ENCODE data around the gene CLDN14. TPM values are rescaled to one million over a fixed set of nuclear protein-coding genes. Genes with fewer than 3 reads are reported as not detected.

The CLDN14 gene
- total RNA-seq, 1 donor from 2014 or later = not detected

- H3K36me3 Mint-ChIP-seq = no peaks in the 10 kb centered on the region
- no peaks in the 10 kb centered on the region for H3K27me3 ChIP-seq
- TF ChIP-seq, protein P1, sequence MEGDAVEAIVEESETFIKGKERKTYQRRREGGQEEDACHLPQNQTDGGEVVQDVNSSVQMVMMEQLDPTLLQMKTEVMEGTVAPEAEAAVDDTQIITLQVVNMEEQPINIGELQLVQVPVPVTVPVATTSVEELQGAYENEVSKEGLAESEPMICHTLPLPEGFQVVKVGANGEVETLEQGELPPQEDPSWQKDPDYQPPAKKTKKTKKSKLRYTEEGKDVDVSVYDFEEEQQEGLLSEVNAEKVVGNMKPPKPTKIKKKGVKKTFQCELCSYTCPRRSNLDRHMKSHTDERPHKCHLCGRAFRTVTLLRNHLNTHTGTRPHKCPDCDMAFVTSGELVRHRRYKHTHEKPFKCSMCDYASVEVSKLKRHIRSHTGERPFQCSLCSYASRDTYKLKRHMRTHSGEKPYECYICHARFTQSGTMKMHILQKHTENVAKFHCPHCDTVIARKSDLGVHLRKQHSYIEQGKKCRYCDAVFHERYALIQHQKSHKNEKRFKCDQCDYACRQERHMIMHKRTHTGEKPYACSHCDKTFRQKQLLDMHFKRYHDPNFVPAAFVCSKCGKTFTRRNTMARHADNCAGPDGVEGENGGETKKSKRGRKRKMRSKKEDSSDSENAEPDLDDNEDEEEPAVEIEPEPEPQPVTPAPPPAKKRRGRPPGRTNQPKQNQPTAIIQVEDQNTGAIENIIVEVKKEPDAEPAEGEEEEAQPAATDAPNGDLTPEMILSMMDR (IDR thresholded peaks at IDR 0.05) = no peak
- no peak for TF ChIP-seq EZH2 (IDR thresholded peaks at IDR 0.05)
- no peak for TF ChIP-seq EZH2phosphoT487 (IDR thresholded peaks at IDR 0.05)
- H3F3A ChIP-seq (ENCODE audit: low read depth) = no peaks in the 10 kb centered on the region
- peaks cover 3% of the 10 kb centered on the region for H3K27me3 Mint-ChIP-seq (ENCODE audit: insufficient read depth, low read depth)
- no peak overlapping the region for H3K9ac ChIP-seq
- no peak overlapping the region for H3K4me3 Mint-ChIP-seq
- H3K4me2 ChIP-seq = no peak overlapping the region
- no peak for DNase-seq (ENCODE audit: low spot score)
- no peak overlapping the region for H3K4me3 ChIP-seq
- H3K36me3 ChIP-seq = no peaks in the 10 kb centered on the region
- no peak overlapping the region for H3K27ac ChIP-seq
- peak overlapping the region; percentile 7 for H3K27ac Mint-ChIP-seq
- no peaks in the 10 kb centered on the region for H3K79me2 ChIP-seq (ENCODE audit: low read depth)
- H4K20me1 ChIP-seq (ENCODE audit: low read depth) = no peaks in the 10 kb centered on the region
- H2AFZ ChIP-seq (replicated peaks) = no peak overlapping the region
- peaks cover 7% of the 10 kb centered on the region for H3K4me1 Mint-ChIP-seq
- no peaks in the 10 kb centered on the region for H3K4me1 ChIP-seq
- H3K9me3 Mint-ChIP-seq = peaks cover 5% of the 10 kb centered on the region
- no peaks in the 10 kb centered on the region for H3K9me3 ChIP-seq (ENCODE audit: low read depth)
These were observed 5.3 kb downstream of the CLDN14 start for GRCh38 chr21:36474591-36474990.

DNA sequence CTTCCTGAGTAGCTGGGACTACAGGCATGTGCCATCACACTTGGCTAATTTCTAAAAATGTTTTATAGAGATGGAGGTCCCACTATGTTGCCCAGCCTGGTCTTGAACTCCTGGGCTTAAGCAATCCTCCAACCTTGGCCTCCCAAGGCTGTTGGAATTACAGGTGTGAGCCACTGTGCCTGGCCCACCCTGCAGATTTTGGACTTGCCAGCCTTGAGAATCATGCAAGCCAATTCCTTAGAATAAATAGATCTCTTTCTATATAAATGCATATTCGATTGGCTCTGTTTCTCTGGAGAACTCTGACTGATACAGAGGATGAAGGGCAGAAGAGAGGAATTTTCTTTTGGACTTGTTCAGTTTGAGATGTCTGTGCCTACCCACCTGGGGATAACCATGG, 6.7 kb downstream of the CLDN14 start:
- Mint-ChIP-seq H3K36me3 (no peaks in the 10 kb centered on the region), H3K9me3 (peaks cover 5% of the 10 kb centered on the region), H3K4me3 (no peak overlapping the region), H3K27me3 (ENCODE audit: insufficient read depth, low read depth) (peaks cover 3% of the 10 kb centered on the region), H3K4me1 (peaks cover 3% of the 10 kb centered on the region), H3K27ac (no peak overlapping the region)
- Histone ChIP-seq H3K27ac (no peak overlapping the region), H3K4me1 (no peaks in the 10 kb centered on the region), H3K36me3 (no peaks in the 10 kb centered on the region), H3F3A (ENCODE audit: low read depth) (no peaks in the 10 kb centered on the region), H3K27me3 (no peaks in the 10 kb centered on the region), H3K9me3 (ENCODE audit: low read depth) (no peaks in the 10 kb centered on the region), H3K4me3 (no peak overlapping the region), H3K79me2 (ENCODE audit: low read depth) (no peaks in the 10 kb centered on the region), H2AFZ (replicated peaks) (no peak overlapping the region), H3K9ac (no peak overlapping the region), H3K4me2 (no peak overlapping the region), H4K20me1 (ENCODE audit: low read depth) (no peaks in the 10 kb centered on the region)
- no peak for DNase-seq (ENCODE audit: low spot score)
- TF ChIP-seq EZH2phosphoT487 (IDR thresholded peaks at IDR 0.05) (no peak), EZH2 (IDR thresholded peaks at IDR 0.05) (no peak)
- TF ChIP-seq, protein P1 (IDR thresholded peaks at IDR 0.05) = no peak

DNA sequence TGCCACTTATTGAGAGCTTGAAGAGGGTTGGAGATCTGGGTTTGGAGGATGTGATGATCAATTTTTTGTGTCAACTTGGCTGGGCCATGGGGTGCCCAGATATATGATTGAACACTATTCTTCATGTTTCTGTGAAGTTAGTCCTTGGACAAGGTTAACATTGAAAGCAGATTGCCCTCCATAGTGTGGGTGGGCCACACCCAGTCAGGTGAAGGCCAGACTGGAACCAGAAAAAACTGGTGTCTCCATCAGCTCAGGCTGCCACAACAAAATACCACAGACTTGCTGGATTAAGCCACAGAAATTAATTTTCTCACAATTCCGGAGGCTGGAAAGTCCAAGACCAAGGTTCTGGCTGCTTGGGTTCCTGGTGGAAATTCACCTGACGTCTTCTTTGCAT, 7.5 kb downstream of the CLDN14 start:
- Mint-ChIP-seq H3K36me3 (no peaks in the 10 kb centered on the region), H3K9me3 (peaks cover 5% of the 10 kb centered on the region), H3K4me1 (peaks cover 3% of the 10 kb centered on the region), H3K27ac (no peak overlapping the region), H3K27me3 (ENCODE audit: insufficient read depth, low read depth) (peaks cover 3% of the 10 kb centered on the region), H3K4me3 (no peak overlapping the region)
- no peak overlapping the region for H3K27ac ChIP-seq
- H3K36me3 ChIP-seq = no peaks in the 10 kb centered on the region
- no peak overlapping the region for H2AFZ ChIP-seq (replicated peaks)
- H3K79me2 ChIP-seq (ENCODE audit: low read depth) = no peaks in the 10 kb centered on the region
- DNase-seq (ENCODE audit: low spot score) = no peak
- no peaks in the 10 kb centered on the region for H4K20me1 ChIP-seq (ENCODE audit: low read depth)
- H3K4me3 ChIP-seq = no peak overlapping the region
- H3K4me1 ChIP-seq = no peaks in the 10 kb centered on the region
- H3K27me3 ChIP-seq = no peaks in the 10 kb centered on the region
- H3K9ac ChIP-seq = no peak overlapping the region
- no peaks in the 10 kb centered on the region for H3K9me3 ChIP-seq (ENCODE audit: low read depth)
- H3F3A ChIP-seq (ENCODE audit: low read depth) = no peaks in the 10 kb centered on the region
- H3K4me2 ChIP-seq = no peak overlapping the region
- TF ChIP-seq EZH2phosphoT487 (IDR thresholded peaks at IDR 0.05) = no peak
- TF ChIP-seq, protein P1 (IDR thresholded peaks at IDR 0.05) = no peak
- TF ChIP-seq EZH2 (IDR thresholded peaks at IDR 0.05) = no peak

Measured in neural progenitor cell (in vitro differentiated cells).